A673 (cell line): ENCODE measurements around the gene DACT3.

ENCODE experiments used
- CTCF ChIP-seq: fragments of 300-800, 200-600 bp; sonication (generic); conservative IDR thresholded peaks from 2 replicates; pipeline ENCODE4 v1.5.1; 2017; ENCODE audit warnings: low read depth, mild to moderate bottlenecking, antibody characterized with exemption, low read length, moderate library complexity, mixed read lengths
- EZH2 ChIP-seq: fragments of 200-600 bp; sonication (generic); IDR thresholded peaks from 2 replicates; pipeline ENCODE4 v1.6.1; 2017; ENCODE audit warnings: borderline replicate concordance, low read depth, mild to moderate bottlenecking, mixed read lengths, antibody characterized with exemption, low read length; ENCODE audit not compliant: poor library complexity, severe bottlenecking

- TF ChIP-seq CTCF (no peak), EZH2 (no peak)
Observed at GRCh38 chr19:46634045-46634655, 26.8 kb downstream of the DACT3 start.
